OCI-LY3 (cell line): ENCODE measurements around the gene TIMM10.

Experiments used
- H2AFZ ChIP-seq: fragments of 200-600, 300-600 bp; shearing (Covaris generic); 2 replicates; pipeline ENCODE4 v1.6.0; 2014; ENCODE audit warnings: antibody characterized with exemption, low read depth, low read length
- H3K27ac ChIP-seq: fragments of 200-600, 300-600 bp; sonication (generic); 2 replicates; pipeline ENCODE4 v1.5.1; 2014; ENCODE audit warnings: mild to moderate bottlenecking, low read length, moderate library complexity, mixed read lengths
- H3K27me3 ChIP-seq: fragments of 200-600, 300-600 bp; sonication (generic); 2 replicates; pipeline ENCODE4 v1.6.1; 2014; ENCODE audit warnings: low read depth, low read length, mixed read lengths
- H3K36me3 ChIP-seq: fragments of 200-600, 300-600 bp; sonication (generic); replicated peaks from 2 replicates; pipeline ENCODE3; 2014; ENCODE audit warnings: low read depth, low read length, mixed read lengths
- H3K4me1 ChIP-seq: fragments of 300-600, 200-600 bp; sonication (generic); 2 replicates; pipeline ENCODE4 v1.6.1; 2014; ENCODE audit warnings: low read length, mixed read lengths
- H3K4me2 ChIP-seq: fragments of 200-600, 300-600 bp; sonication (generic); 2 replicates; pipeline ENCODE4 v1.6.1; 2014; ENCODE audit warnings: low read length, mixed read lengths
- H3K4me3 ChIP-seq: fragments of 300-600, 200-600 bp; sonication (generic); 2 replicates; pipeline ENCODE4 v1.5.1; 2014; ENCODE audit warnings: antibody characterized with exemption, mild to moderate bottlenecking, low read length, moderate library complexity
- H3K79me2 ChIP-seq: fragments of 300-600, 200-600 bp; shearing (Covaris generic); 2 replicates; pipeline ENCODE4 v1.6.1; 2014; ENCODE audit warnings: mild to moderate bottlenecking, low read length, mixed read lengths
- H3K9ac ChIP-seq: fragments of 300-600, 200-600 bp; shearing (Covaris generic); 2 replicates; pipeline ENCODE4 v1.6.0; 2014; ENCODE audit warnings: mild to moderate bottlenecking, low read length, moderate library complexity
- H3K9me3 ChIP-seq: fragments of 200-600, 300-600 bp; shearing (Covaris generic); 2 replicates; pipeline ENCODE4 v1.6.1; 2014; ENCODE audit warnings: low read length, mixed read lengths; ENCODE audit not compliant: insufficient read depth
- H4K20me1 ChIP-seq: fragments of 200-600, 300-600 bp; sonication (generic); 2 replicates; pipeline ENCODE4 v1.6.1; 2016; ENCODE audit warnings: low read length, mixed read lengths; ENCODE audit not compliant: insufficient read depth
- EZH2phosphoT487 ChIP-seq: fragments of 200-600 bp; shearing (Covaris generic); IDR thresholded peaks from 2 replicates; pipeline ENCODE4 v1.6.1; 2018; ENCODE audit warnings: antibody characterized with exemption, mixed run types, low read depth
- TF ChIP-seq, protein P1 (sequence below): fragments of 200-600, 300-600 bp; sonication (generic); IDR thresholded peaks from 2 replicates; pipeline ENCODE4 v1.5.1; 2014; ENCODE audit warnings: antibody characterized with exemption, low read length, low read depth

Gene TIMM10

DNA sequence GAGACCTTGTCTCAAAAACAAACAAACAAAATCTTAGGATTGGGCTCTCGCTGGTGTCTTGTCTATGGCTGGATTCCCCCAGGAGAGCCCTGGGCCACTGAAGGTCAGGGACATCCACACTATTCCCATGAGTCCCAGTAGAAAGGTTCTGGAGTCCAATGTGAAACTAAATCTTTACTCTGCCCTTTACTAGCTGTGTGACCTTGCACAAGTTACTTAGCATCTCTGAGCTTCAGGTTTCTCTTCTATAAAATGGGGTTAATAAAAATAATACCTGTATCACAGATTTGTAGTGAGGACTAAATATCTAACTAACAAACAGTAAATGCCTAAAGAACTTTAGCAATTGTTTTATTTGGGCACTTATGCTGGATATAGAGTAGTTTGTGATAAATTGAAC is 24.0 kb downstream of the TIMM10 start:
- H4K20me1 ChIP-seq, result peaks cover 11% of the 10 kb centered on the region

DNA sequence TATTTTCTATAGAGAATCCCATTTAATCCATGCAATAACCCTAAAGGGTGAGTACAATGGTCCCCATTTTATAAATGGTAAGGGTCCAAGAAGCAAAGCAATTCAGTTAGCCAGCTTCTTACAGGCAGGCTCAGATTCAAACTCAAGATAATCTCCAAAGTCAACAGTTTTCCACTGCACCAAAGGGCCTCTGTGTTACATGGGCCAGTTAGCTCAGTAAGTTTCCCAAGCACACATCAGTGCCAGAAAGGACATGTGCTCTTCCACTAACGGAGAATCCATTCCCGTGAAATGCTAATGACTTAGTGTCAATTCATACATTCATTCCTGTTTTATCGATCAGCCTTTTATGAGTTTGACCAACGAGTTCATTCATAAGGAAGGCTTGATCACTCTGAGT is 26.0 kb downstream of the TIMM10 start:
- H3K9ac ChIP-seq, result no peak overlapping the region
- no peaks in the 10 kb centered on the region for H3K27me3 ChIP-seq
- H3K9me3 ChIP-seq, result no peaks in the 10 kb centered on the region
- no peak overlapping the region for H3K27ac ChIP-seq
- no peak overlapping the region for H3K4me2 ChIP-seq
- peaks cover 23% of the 10 kb centered on the region for H4K20me1 ChIP-seq
- no peak overlapping the region for H2AFZ ChIP-seq
- H3K36me3 ChIP-seq, result peaks cover 56% of the 10 kb centered on the region
- H3K4me3 ChIP-seq, result no peak overlapping the region
- TF ChIP-seq, protein P1, sequence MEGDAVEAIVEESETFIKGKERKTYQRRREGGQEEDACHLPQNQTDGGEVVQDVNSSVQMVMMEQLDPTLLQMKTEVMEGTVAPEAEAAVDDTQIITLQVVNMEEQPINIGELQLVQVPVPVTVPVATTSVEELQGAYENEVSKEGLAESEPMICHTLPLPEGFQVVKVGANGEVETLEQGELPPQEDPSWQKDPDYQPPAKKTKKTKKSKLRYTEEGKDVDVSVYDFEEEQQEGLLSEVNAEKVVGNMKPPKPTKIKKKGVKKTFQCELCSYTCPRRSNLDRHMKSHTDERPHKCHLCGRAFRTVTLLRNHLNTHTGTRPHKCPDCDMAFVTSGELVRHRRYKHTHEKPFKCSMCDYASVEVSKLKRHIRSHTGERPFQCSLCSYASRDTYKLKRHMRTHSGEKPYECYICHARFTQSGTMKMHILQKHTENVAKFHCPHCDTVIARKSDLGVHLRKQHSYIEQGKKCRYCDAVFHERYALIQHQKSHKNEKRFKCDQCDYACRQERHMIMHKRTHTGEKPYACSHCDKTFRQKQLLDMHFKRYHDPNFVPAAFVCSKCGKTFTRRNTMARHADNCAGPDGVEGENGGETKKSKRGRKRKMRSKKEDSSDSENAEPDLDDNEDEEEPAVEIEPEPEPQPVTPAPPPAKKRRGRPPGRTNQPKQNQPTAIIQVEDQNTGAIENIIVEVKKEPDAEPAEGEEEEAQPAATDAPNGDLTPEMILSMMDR, result no peak
- TF ChIP-seq EZH2phosphoT487, result no peak
- H3K4me1 ChIP-seq, result no peaks in the 10 kb centered on the region
- H3K79me2 ChIP-seq, result peaks cover 71% of the 10 kb centered on the region

More for the DNA sequence above, 24.0 kb downstream of the TIMM10 start:
- Histone ChIP-seq H3K4me2 (no peak overlapping the region), H3K27me3 (no peaks in the 10 kb centered on the region), H3K36me3 (peaks cover 40% of the 10 kb centered on the region), H3K27ac (no peak overlapping the region), H3K9me3 (no peaks in the 10 kb centered on the region), H3K9ac (no peak overlapping the region), H3K4me3 (no peak overlapping the region), H2AFZ (no peak overlapping the region), H3K79me2 (peaks cover 74% of the 10 kb centered on the region), H3K4me1 (no peaks in the 10 kb centered on the region)
- TF ChIP-seq EZH2phosphoT487, result no peak
- TF ChIP-seq, protein P1, result no peak

DNA sequence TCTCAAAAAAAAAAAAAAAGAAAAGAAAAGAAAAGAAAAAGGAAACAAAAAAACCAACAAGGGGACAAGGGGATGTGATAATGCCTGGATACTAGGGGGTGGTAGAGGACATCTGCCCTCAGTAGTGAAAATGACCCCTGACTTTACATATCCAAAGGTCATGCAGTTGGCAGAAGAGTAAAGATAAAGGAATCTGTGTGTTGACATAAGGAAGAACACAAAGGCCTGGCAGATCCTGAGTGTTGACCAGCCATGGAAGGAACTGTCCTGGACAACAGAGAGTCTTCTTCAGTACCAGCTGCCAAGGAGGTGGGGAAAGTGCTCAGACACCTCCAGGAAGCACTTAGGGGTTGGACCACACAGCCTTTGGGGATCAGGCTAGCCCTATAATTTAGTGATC is 27.7 kb downstream of the TIMM10 start:
- Histone ChIP-seq H2AFZ (no peak overlapping the region), H3K36me3 (peaks cover 59% of the 10 kb centered on the region), H3K4me1 (no peaks in the 10 kb centered on the region), H3K4me3 (no peak overlapping the region), H4K20me1 (peaks cover 23% of the 10 kb centered on the region), H3K9ac (no peak overlapping the region), H3K27ac (no peak overlapping the region), H3K9me3 (no peaks in the 10 kb centered on the region), H3K27me3 (no peaks in the 10 kb centered on the region), H3K79me2 (peaks cover 59% of the 10 kb centered on the region), H3K4me2 (no peak overlapping the region)
- no peak for TF ChIP-seq EZH2phosphoT487
- TF ChIP-seq, protein P1, result no peak

DNA sequence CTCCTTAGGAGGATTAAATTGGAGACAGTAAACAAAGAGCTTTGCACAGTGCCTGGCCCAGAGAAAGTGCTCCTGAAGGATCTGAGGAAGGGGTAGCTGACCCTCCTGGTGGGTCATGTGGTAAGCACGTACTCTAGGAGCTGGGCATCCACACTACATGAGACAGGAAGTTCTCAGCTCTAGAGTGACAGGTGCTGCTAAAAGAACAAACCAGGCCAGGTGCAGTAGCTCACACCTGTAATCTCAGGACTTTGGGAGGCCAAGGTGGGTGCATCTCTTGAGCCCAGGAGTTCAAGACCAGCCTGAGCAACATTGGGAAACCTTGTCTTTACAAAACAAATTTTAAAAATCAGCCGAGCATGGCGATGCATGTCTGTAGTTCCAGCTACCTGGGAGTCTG is 28.2 kb downstream of the TIMM10 start:
- Histone ChIP-seq H2AFZ (no peak overlapping the region), H3K4me3 (no peak overlapping the region), H3K4me2 (no peak overlapping the region), H3K36me3 (peaks cover 58% of the 10 kb centered on the region), H3K4me1 (no peaks in the 10 kb centered on the region), H3K27me3 (no peaks in the 10 kb centered on the region), H3K9me3 (no peaks in the 10 kb centered on the region), H3K79me2 (peaks cover 56% of the 10 kb centered on the region), H4K20me1 (peaks cover 23% of the 10 kb centered on the region), H3K9ac (no peak overlapping the region), H3K27ac (no peak overlapping the region)
- TF ChIP-seq EZH2phosphoT487, result no peak
- TF ChIP-seq, protein P1, result no peak
